Right kidney (tissue), 1 donor: ENCODE results near the gene ERG.

ENCODE experiments used
- DNase-seq: peaks from one replicate; pipeline ENCODE4 v3.0.0-alpha.2; 2016

The ERG gene

DNA sequence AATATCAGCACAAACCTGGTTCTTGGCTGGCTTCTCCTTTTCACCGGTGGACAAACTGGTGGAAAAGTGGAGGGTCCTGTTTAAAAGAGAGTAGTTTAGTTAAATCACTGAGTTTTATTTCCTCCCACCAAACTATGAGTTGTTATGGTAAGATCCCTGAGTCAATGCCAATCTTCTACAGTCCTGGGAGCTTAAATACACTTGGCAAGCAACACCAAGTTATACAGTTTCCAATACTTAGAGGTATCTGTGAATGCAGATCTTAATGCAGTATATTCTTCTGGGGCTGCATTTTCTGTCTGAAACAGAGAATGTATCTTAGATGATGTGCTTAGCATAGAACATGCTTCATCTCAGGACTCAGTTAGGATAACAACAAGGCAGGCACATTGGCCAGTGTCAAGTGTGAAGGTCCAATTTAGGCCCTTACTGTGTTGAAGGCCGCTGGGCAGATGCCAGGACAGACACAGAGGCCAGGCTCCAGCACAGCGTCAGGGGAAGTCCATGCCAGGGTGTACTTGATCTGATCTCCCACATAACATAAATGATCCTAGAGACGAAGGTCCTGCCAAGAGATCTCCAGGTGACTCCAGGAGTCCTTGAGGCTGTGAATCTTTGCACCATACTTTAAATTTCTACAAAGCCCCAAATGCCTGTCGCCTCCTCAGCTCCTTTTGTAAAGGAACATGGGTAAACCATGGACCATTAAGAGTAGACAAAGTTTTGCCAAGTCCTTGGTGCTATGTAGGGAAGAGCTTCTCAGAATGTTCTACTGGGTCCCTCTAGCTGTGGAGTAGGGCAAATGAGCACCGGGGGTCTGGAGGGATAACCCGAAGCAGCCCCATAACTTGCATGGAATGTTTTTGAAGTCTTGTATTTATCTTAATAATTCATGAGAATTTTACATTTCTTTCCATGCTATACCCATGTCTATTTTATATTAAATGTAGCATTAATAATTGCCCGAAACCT is 164.7 kb downstream of the ERG start:
- DNase-seq = no peak

DNA sequence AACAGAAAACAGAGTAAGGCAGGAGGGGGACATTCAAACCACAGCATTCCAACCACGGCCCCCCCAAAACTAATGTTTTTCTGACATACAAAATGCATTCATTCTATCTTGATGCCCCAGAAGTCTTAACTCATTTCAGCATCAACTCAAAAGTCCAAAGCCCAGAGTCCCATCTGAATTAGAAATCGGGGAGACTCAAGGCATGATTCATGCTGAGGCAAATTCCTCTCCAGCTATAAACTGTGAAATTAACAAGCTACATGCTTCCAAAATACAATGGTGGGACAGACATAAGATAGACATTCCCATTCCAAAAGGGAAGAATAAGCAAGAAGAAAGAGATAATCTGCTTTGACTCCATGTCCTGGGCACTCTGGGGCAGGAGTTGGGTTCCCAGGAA is 167.6 kb downstream of the ERG start:
- DNase-seq = no peak
